Keratinocyte (primary cell): ENCODE results near the gene IFT74. TPM values are rescaled to one million over a fixed set of nuclear protein-coding genes. Genes with fewer than 3 reads are reported as not detected.

Experiments used
- DNase-seq: peaks from one replicate; pipeline ENCODE4 v3.0.0-alpha.2; 2011; ENCODE audit warnings: low read depth, missing footprints, low spot score
- FAIRE-seq: peaks from 2 replicates; lab custom pipeline; 2011; peaks lifted over from hg19 to GRCh38; lab: Jason Lieb, UNC
- H2AFZ ChIP-seq: 2 replicates; pipeline ENCODE4 v1.6.0; 2012; ENCODE audit warnings: low read length, control low read depth, inconsistent platforms; ENCODE audit not compliant: control insufficient read depth
- H3K27ac ChIP-seq: 2 replicates; pipeline ENCODE4 v1.5.1; 2011; ENCODE audit warnings: low read length; ENCODE audit not compliant: control insufficient read depth, insufficient read depth
- H3K27me3 ChIP-seq: 3 replicates; pipeline ENCODE4 v1.6.0; 2011; ENCODE audit warnings: low read length; ENCODE audit not compliant: control insufficient read depth, insufficient read depth; ENCODE audit errors: extremely low read depth
- H3K36me3 ChIP-seq, 2 experiments: 2 replicates in 1 of 2; 3 replicates in 1 of 2; pipeline ENCODE4 v1.5.1; 2011; ENCODE audit warnings: low read length in 2 of 2, mild to moderate bottlenecking in 1 of 2; ENCODE audit not compliant: control insufficient read depth in 2 of 2, insufficient read depth in 2 of 2; ENCODE audit errors: extremely low read depth in 1 of 2
- H3K4me1 ChIP-seq: 3 replicates; pipeline ENCODE4 v1.5.1; 2011; ENCODE audit warnings: low read length; ENCODE audit not compliant: control insufficient read depth, insufficient read depth; ENCODE audit errors: extremely low read depth
- H3K4me2 ChIP-seq: 3 replicates; pipeline ENCODE4 v1.6.0; 2011; ENCODE audit warnings: low read depth, low read length; ENCODE audit not compliant: control insufficient read depth, insufficient read depth; ENCODE audit errors: extremely low read depth
- H3K4me3 ChIP-seq, 3 experiments: fragments of 200-600 bp in 1 of 3; sonication (generic) in 1 of 3; 2 replicates in 2 of 3; 3 replicates in 1 of 3; pipeline ENCODE4 v1.5.1; 2011 to 2016; ENCODE audit warnings: low read length in 3 of 3, mild to moderate bottlenecking in 3 of 3, control low read depth in 2 of 3, inconsistent platforms in 1 of 3, low read depth in 1 of 3, mixed read lengths in 1 of 3, mixed run types in 1 of 3, moderate library complexity in 1 of 3; ENCODE audit not compliant: control insufficient read depth in 2 of 3, insufficient read depth in 2 of 3; ENCODE audit errors: extremely low read depth in 1 of 3
- H3K79me2 ChIP-seq: 2 replicates; pipeline ENCODE4 v1.6.0; 2012; ENCODE audit warnings: low read length; ENCODE audit not compliant: control insufficient read depth, insufficient read depth
- H3K9ac ChIP-seq: 3 replicates; pipeline ENCODE4 v1.6.0; 2011; ENCODE audit warnings: low read length; ENCODE audit not compliant: control insufficient read depth, insufficient read depth; ENCODE audit errors: extremely low read depth
- H3K9me1 ChIP-seq: 3 replicates; pipeline ENCODE4 v1.6.0; 2011; ENCODE audit warnings: low read length; ENCODE audit not compliant: control insufficient read depth, insufficient read depth; ENCODE audit errors: extremely low read depth
- H3K9me3 ChIP-seq: 2 replicates; pipeline ENCODE4 v1.5.1; 2012; ENCODE audit warnings: low read depth, low read length; ENCODE audit not compliant: control insufficient read depth
- H4K20me1 ChIP-seq: 3 replicates; pipeline ENCODE4 v1.6.0; 2011; ENCODE audit warnings: low read length; ENCODE audit not compliant: control insufficient read depth, insufficient read depth; ENCODE audit errors: extremely low read depth
- CTCF ChIP-seq, 3 experiments: IDR thresholded peaks in 1 of 3; conservative IDR thresholded peaks in 1 of 3; optimal IDR thresholded peaks in 1 of 3; 2 replicates in 2 of 3; 3 replicates in 1 of 3; pipeline versions ENCODE3 to v1.5.1; 2011; ENCODE audit warnings: low read length in 3 of 3, mild to moderate bottlenecking in 3 of 3, moderate library complexity in 2 of 3, control low read depth in 1 of 3, inconsistent platforms in 1 of 3; ENCODE audit not compliant: insufficient read depth in 2 of 3; ENCODE audit errors: extremely low read depth in 1 of 3
- EZH2 ChIP-seq: IDR thresholded peaks from one replicate; pipeline ENCODE4 v1.6.1; 2012; ENCODE audit warnings: inconsistent platforms, mild to moderate bottlenecking, low read length, moderate library complexity
- dilution Hi-C: fragments of 300-500 bp; cut with MboI; formaldehyde crosslinking; loops from one replicate; pipeline ENCODE4 v1.7.0; 2020; ENCODE audit warnings: low sequenced_read_pairs; ENCODE audit not compliant: extremely low pct_ligation_motif_present
- polyA plus RNA-seq, 5 experiments: library from polyadenylated mRNA; depleted of rRNA in 3 of 5; stranded (reverse) in 3 of 5; stranded (forward) in 1 of 5; unstranded in 1 of 5; fragments of >200 nt; gene quantifications; 1 replicate in 1 of 5; 2 replicates in 3 of 5; 3 replicates in 1 of 5; pipeline versions ENCODE4 v1.2.1 to v1.2.3, GENCODE V29; 2011 to 2012; ENCODE audit warnings: missing spikeins in 2 of 5, low read depth in 1 of 5, low replicate concordance in 1 of 5

IFT74 gene
- polyA plus RNA-seq, 1 donor (not counting 4 experiments of a cell fraction or from before 2014, with no cell fraction given) = 12.9 TPM

- H4K20me1 ChIP-seq = no peaks in the 10 kb centered on the region
- H3K27me3 ChIP-seq = no peaks in the 10 kb centered on the region
- H3K79me2 ChIP-seq = no peaks in the 10 kb centered on the region
- no peaks in the 10 kb centered on the region for H3K4me1 ChIP-seq
- no peak for TF ChIP-seq CTCF (optimal IDR thresholded peaks at IDR 0.05 in 1 of 3, IDR thresholded peaks at IDR 0.05 in 1 of 3, conservative IDR thresholded peaks at IDR 0.05 in 1 of 3; ENCODE audit: extremely low read depth in 1 of 3, insufficient read depth in 2 of 3, low read length in 3 of 3)
- no peak for TF ChIP-seq EZH2
- no peak overlapping the region for H3K27ac ChIP-seq
- dilution Hi-C loops = no loop called here
- H3K4me3 ChIP-seq = no peak overlapping the region
- no peak overlapping the region for H3K9ac ChIP-seq
- H3K9me3 ChIP-seq = no peaks in the 10 kb centered on the region
- H3K36me3 ChIP-seq = no peaks in the 10 kb centered on the region
- no peak overlapping the region for H2AFZ ChIP-seq
- no peaks in the 10 kb centered on the region for H3K9me1 ChIP-seq
- no peak overlapping the region for H3K4me2 ChIP-seq
- no peak for FAIRE-seq
- no peak for DNase-seq
These were observed 132.8 kb downstream of the IFT74 start for GRCh38 chr9:27088981-27089380.

GRCh38 chr9:27089706-27090105 lies 133.5 kb downstream of the IFT74 start:
- Histone ChIP-seq H3K27ac (no peak overlapping the region), H3K4me2 (no peak overlapping the region), H3K79me2 (no peaks in the 10 kb centered on the region), H3K9ac (no peak overlapping the region), H2AFZ (no peak overlapping the region), H4K20me1 (no peaks in the 10 kb centered on the region), H3K9me3 (no peaks in the 10 kb centered on the region), H3K9me1 (no peaks in the 10 kb centered on the region), H3K27me3 (no peaks in the 10 kb centered on the region), H3K4me1 (peaks cover 3% of the 10 kb centered on the region), H3K4me3 (no peak overlapping the region), H3K36me3 (no peaks in the 10 kb centered on the region)
- no peak for TF ChIP-seq CTCF (optimal IDR thresholded peaks at IDR 0.05 in 1 of 3, IDR thresholded peaks at IDR 0.05 in 1 of 3, conservative IDR thresholded peaks at IDR 0.05 in 1 of 3; ENCODE audit: extremely low read depth in 1 of 3, insufficient read depth in 2 of 3, low read length in 3 of 3)
- TF ChIP-seq EZH2 = no peak
- no peak for FAIRE-seq
- dilution Hi-C loops = no loop called here
- DNase-seq = no peak
